ENCODE results near the gene DSE. TPM values are rescaled to one million over a fixed set of nuclear protein-coding genes. Genes with fewer than 3 reads are reported as not detected.

DSE gene
- polyA plus RNA-seq, 1 experiment = 109 TPM

DNA sequence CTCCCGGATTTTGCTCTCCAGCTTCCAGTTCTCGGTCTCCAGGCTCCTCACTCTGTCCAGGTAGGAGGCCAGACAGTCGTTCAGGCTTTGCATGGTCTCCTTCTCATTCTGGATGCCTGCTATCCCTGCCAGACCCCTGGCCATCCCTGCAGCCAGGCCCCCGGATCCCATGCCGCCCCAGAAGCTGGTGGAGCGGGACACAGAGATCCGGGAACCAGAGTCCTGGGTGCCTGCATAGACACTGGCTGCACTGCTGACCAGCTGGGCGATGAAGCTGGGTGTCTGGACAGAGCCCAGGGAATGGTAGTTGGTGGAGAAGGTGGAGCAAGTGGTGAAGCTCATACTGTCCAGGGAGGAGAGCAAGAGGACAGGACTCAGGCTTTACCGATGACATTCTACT lies 87.5 kb downstream of the DSE start:
- TF ChIP-seq, protein P1, sequence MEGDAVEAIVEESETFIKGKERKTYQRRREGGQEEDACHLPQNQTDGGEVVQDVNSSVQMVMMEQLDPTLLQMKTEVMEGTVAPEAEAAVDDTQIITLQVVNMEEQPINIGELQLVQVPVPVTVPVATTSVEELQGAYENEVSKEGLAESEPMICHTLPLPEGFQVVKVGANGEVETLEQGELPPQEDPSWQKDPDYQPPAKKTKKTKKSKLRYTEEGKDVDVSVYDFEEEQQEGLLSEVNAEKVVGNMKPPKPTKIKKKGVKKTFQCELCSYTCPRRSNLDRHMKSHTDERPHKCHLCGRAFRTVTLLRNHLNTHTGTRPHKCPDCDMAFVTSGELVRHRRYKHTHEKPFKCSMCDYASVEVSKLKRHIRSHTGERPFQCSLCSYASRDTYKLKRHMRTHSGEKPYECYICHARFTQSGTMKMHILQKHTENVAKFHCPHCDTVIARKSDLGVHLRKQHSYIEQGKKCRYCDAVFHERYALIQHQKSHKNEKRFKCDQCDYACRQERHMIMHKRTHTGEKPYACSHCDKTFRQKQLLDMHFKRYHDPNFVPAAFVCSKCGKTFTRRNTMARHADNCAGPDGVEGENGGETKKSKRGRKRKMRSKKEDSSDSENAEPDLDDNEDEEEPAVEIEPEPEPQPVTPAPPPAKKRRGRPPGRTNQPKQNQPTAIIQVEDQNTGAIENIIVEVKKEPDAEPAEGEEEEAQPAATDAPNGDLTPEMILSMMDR (IDR thresholded peaks at IDR 0.05; ENCODE audit: insufficient read depth, low read depth, low read length) = no peak
- CTCF ChIA-PET = interaction anchor here (0.7 to 1.6 kb wide), 2 partner anchors 11 to 72 kb away, joined by 3 to 5 read pairs; no protein-coding TSS in a partner anchor
- H3K4me3 ChIP-seq (ENCODE audit: low read depth, low read length) = no peak overlapping the region
- no peaks in the 10 kb centered on the region for H3K36me3 ChIP-seq (ENCODE audit: control insufficient read depth, insufficient read depth, low read length)
- POLR2A ChIA-PET = no interaction called here
- DNase-seq (ENCODE audit: low read depth) = no peak
- no peaks in the 10 kb centered on the region; the same call in none of the 2 replicates for H3K27me3 ChIP-seq (ENCODE audit: control insufficient read depth, insufficient read depth, low read length)

GRCh38 chr6:116459927-116460326 lies 89.2 kb downstream of the DSE start:
- Histone ChIP-seq H3K36me3 (ENCODE audit: control insufficient read depth, insufficient read depth, low read length) (no peaks in the 10 kb centered on the region), H3K27me3 (ENCODE audit: control insufficient read depth, insufficient read depth, low read length) (no peaks in the 10 kb centered on the region; the same call in none of the 2 replicates), H3K4me3 (ENCODE audit: low read depth, low read length) (no peak overlapping the region)
- DNase-seq (ENCODE audit: low read depth) = no peak
- ChIA-PET POLR2A (no interaction called here), CTCF (no interaction called here)
- TF ChIP-seq, protein P1 (IDR thresholded peaks at IDR 0.05; ENCODE audit: insufficient read depth, low read depth, low read length) = no peak

DNA sequence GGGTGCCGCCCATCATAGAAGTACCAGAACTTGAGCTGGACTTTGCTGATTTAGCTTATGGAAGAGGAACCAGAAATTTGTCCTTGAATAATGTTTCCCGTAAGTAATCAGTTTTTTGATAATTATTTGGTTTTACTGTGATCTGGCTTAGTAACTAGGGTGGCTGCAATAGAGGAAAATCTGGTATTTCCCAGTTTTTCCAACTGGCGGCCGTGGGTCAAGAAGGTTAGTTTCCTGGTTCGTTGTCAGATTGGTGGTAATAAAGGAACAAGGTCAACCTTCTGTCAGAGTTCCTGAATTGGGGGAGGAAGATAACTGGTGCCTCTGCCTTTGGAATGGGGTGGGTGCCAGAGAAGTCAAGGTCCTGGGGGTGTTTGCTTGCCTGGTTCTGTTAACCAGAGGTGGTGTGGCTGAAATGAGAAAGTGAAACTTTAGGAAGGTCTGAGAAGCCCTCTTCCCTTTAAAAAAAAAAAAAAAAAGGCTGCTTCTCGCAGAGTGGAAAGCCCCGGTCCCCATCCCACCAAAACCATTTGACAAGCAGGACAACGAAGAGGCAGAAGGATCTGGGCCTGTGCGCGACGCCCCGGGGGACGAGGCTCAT lies 90.7 kb downstream of the DSE start, which contains the start of gene CALHM6:
CALHM6 (plus strand) TSS at position 45 of the 601 bp plus-strand sequence; CDS start at position 600, 555 bp downstream.
- Histone ChIP-seq H3K36me3 (ENCODE audit: control insufficient read depth, insufficient read depth, low read length) (no peaks in the 10 kb centered on the region), H3K27me3 (ENCODE audit: control insufficient read depth, insufficient read depth, low read length) (no peaks in the 10 kb centered on the region; the same call in none of the 2 replicates), H3K4me3 (ENCODE audit: low read depth, low read length) (peak within 1 kb of the TSS; percentile 38)
- TF ChIP-seq, protein P1 (IDR thresholded peaks at IDR 0.05; ENCODE audit: insufficient read depth, low read depth, low read length) = no peak
- DNase-seq (ENCODE audit: low read depth) = no peak
- CTCF ChIA-PET = interaction anchor here (1.0 kb wide), 1 partner anchor 174 kb away, joined by 6 read pairs; no protein-coding TSS in a partner anchor
- POLR2A ChIA-PET = no interaction called here

- ChIA-PET CTCF (interaction anchor here (1.0 kb wide), 2 partner anchors 9 to 174 kb away, joined by 3 to 6 read pairs; no protein-coding TSS in a partner anchor), POLR2A (no interaction called here)
- TF ChIP-seq, protein P1 (IDR thresholded peaks at IDR 0.05; ENCODE audit: insufficient read depth, low read depth, low read length) = 0 out of 2 replicates have a peak, but pooled peaks have one; percentile 6
- Histone ChIP-seq H3K27me3 (ENCODE audit: control insufficient read depth, insufficient read depth, low read length) (no peaks in the 10 kb centered on the region; the same call in none of the 2 replicates), H3K36me3 (ENCODE audit: control insufficient read depth, insufficient read depth, low read length) (no peaks in the 10 kb centered on the region), H3K4me3 (ENCODE audit: low read depth, low read length) (peak overlapping the region; percentile 38)
- no peak for DNase-seq (ENCODE audit: low read depth)
Measured at GRCh38 chr6:116461932-116462885, 91.5 kb downstream of the DSE start.

- no peak for DNase-seq (ENCODE audit: low read depth)
- no peak overlapping the region for H3K4me3 ChIP-seq (ENCODE audit: low read depth, low read length)
- no peaks in the 10 kb centered on the region for H3K36me3 ChIP-seq (ENCODE audit: control insufficient read depth, insufficient read depth, low read length)
- TF ChIP-seq, protein P1 (IDR thresholded peaks at IDR 0.05; ENCODE audit: insufficient read depth, low read depth, low read length) = no peak
- H3K27me3 ChIP-seq (ENCODE audit: control insufficient read depth, insufficient read depth, low read length) = no peaks in the 10 kb centered on the region; the same call in none of the 2 replicates
- POLR2A ChIA-PET = no interaction called here
- CTCF ChIA-PET = no interaction called here
Measured at GRCh38 chr6:116463301-116463700, 92.6 kb downstream of the DSE start.
